SK-N-SH treated with all-trans-retinoic acid at 6 μM for 48 hours (cell line): ENCODE results near the gene TFPI2.

Source experiments
- ATAC-seq: fragments of 200-7000 bp; cut with Tn5 transposase; 3 replicates; pipeline ENCODE4 v1.9.1; 2020; ENCODE audit warnings: mild to moderate bottlenecking, moderate library complexity
- ARNTL ChIP-seq: fragments of 450-650 bp; formaldehyde crosslinking; IDR thresholded peaks from 2 replicates; pipeline ENCODE4 v1.5.0; 2020; ENCODE audit warnings: low read depth, mild to moderate bottlenecking, moderate library complexity, borderline replicate concordance
- BACH2 ChIP-seq: fragments of 250-450 bp; sonication (Bioruptor Pico); IDR thresholded peaks from 2 replicates; pipeline ENCODE4 v1.9.0; 2021; ENCODE audit warnings: mild to moderate bottlenecking, borderline replicate concordance
- CREB5 ChIP-seq: fragments of 250-450 bp; sonication (Bioruptor Pico); IDR thresholded peaks from 2 replicates; pipeline ENCODE4 v1.5.1; 2020; ENCODE audit warnings: low read depth, mild to moderate bottlenecking, moderate library complexity
- CSRNP3 ChIP-seq: fragments of 250-450 bp; sonication (Bioruptor Pico); IDR thresholded peaks from 2 replicates; pipeline ENCODE4 v1.5.1; 2021; ENCODE audit warnings: mild to moderate bottlenecking, moderate library complexity
- GLIS3 ChIP-seq: fragments of 250-450 bp; sonication (Bioruptor Pico); IDR thresholded peaks from 2 replicates; pipeline ENCODE4 v1.5.0; 2020; ENCODE audit warnings: mild to moderate bottlenecking, moderate library complexity
- ISL1 ChIP-seq: fragments of 250-450 bp; sonication (Bioruptor Pico); IDR thresholded peaks from 2 replicates; pipeline ENCODE4 v2.1.2; 2022; ENCODE audit warnings: mild to moderate bottlenecking, moderate library complexity
- OSR1 ChIP-seq: fragments of 250-450 bp; sonication (Bioruptor Pico); IDR thresholded peaks from 2 replicates; pipeline ENCODE4 v1.8.0; 2022; ENCODE audit warnings: moderate library complexity, mild to moderate bottlenecking, inconsistent platforms
- PATZ1 ChIP-seq: fragments of 250-450 bp; sonication (Bioruptor Pico); IDR thresholded peaks from 2 replicates; pipeline ENCODE4 v1.8.0; 2020; ENCODE audit warnings: mild to moderate bottlenecking, moderate library complexity, borderline replicate concordance
- POU6F1 ChIP-seq: fragments of 250-450 bp; sonication (Bioruptor Pico); IDR thresholded peaks from 2 replicates; pipeline ENCODE4 v1.8.0; 2021; ENCODE audit warnings: low read depth, mild to moderate bottlenecking, moderate library complexity, borderline replicate concordance
- RARB ChIP-seq: fragments of 250-450 bp; sonication (Bioruptor Pico); IDR thresholded peaks from 2 replicates; pipeline ENCODE4 v1.8.0; 2021; ENCODE audit warnings: mild to moderate bottlenecking, moderate library complexity
- TCF4 ChIP-seq: fragments of 250-450 bp; sonication (Bioruptor Pico); IDR thresholded peaks from 2 replicates; pipeline ENCODE4 v1.8.0; 2021; ENCODE audit warnings: mild to moderate bottlenecking, moderate library complexity, borderline replicate concordance
- TOX ChIP-seq: fragments of 250-450 bp; sonication (Bioruptor Pico); IDR thresholded peaks from 2 replicates; pipeline ENCODE4 v1.8.0; 2021; ENCODE audit warnings: mild to moderate bottlenecking, moderate library complexity, borderline replicate concordance
- TSHZ2 ChIP-seq: fragments of 250-450 bp; sonication (Bioruptor Pico); IDR thresholded peaks from 2 replicates; pipeline ENCODE4 v1.5.0; 2020; ENCODE audit warnings: mild to moderate bottlenecking, moderate library complexity
- ZC3H10 ChIP-seq: fragments of 250-450 bp; sonication (Bioruptor Pico); IDR thresholded peaks from 2 replicates; pipeline ENCODE4 v1.5.1; 2021; ENCODE audit warnings: mild to moderate bottlenecking, moderate library complexity
- ZFP3 ChIP-seq: fragments of 250-450 bp; sonication (Bioruptor Pico); IDR thresholded peaks from 2 replicates; pipeline ENCODE4 v1.5.0; 2020; ENCODE audit warnings: mild to moderate bottlenecking, moderate library complexity
- ZFP30 ChIP-seq: fragments of 450-650 bp; formaldehyde crosslinking; IDR thresholded peaks from 2 replicates; pipeline ENCODE4 v1.5.0; 2022; ENCODE audit warnings: mild to moderate bottlenecking, moderate library complexity
- ZNF565 ChIP-seq: fragments of 450-650 bp; formaldehyde crosslinking; conservative IDR thresholded peaks from 2 replicates; pipeline ENCODE4 v1.5.0; 2020; ENCODE audit warnings: low read depth, mild to moderate bottlenecking, moderate library complexity
- ZNF70 ChIP-seq: fragments of 450-650 bp; formaldehyde crosslinking; IDR thresholded peaks from 2 replicates; pipeline ENCODE4 v1.5.0; 2020; ENCODE audit warnings: mild to moderate bottlenecking, moderate library complexity
- ZNF8 ChIP-seq: fragments of 450-650 bp; formaldehyde crosslinking; IDR thresholded peaks from 2 replicates; pipeline ENCODE4 v1.5.0; 2020; ENCODE audit warnings: mild to moderate bottlenecking, moderate library complexity

The TFPI2 gene

GRCh38 chr7:93866886-93867285 lies 23.7 kb downstream of the TFPI2 start (continued):
- no peak for TF ChIP-seq TSHZ2 (CRISPR knock-in tag)
- TF ChIP-seq, all 23 proteins: peak for 0

GRCh38 chr7:93862651-93863050 lies 27.9 kb downstream of the TFPI2 start:
- ATAC-seq, result no peak
- TF ChIP-seq ISL1, result no peak
- no peak for TF ChIP-seq PATZ1
- TF ChIP-seq GLIS3 (CRISPR knock-in tag), result no peak
- no peak for TF ChIP-seq CSRNP3
- TF ChIP-seq ZNF70 (CRISPR knock-in tag), result no peak
- no peak for TF ChIP-seq ZFP30
- TF ChIP-seq ZFP3, result no peak
- no peak for TF ChIP-seq ZC3H10 (CRISPR knock-in tag)
- TF ChIP-seq TOX, result no peak
- TF ChIP-seq OSR1, result no peak
- no peak for TF ChIP-seq ZNF8 (CRISPR knock-in tag)
- TF ChIP-seq BACH2 (CRISPR knock-in tag), result no peak

GRCh38 chr7:93861325-93861949 lies 29.1 kb downstream of the TFPI2 start:
- no peak for ATAC-seq
- no peak for TF ChIP-seq ISL1
- TF ChIP-seq OSR1, result no peak
- no peak for TF ChIP-seq RARB
- no peak for TF ChIP-seq TCF4 (CRISPR knock-in tag)
- no peak for TF ChIP-seq ZC3H10 (CRISPR knock-in tag)
- no peak for TF ChIP-seq TSHZ2 (CRISPR knock-in tag)
- no peak for TF ChIP-seq TOX
- no peak for TF ChIP-seq ARNTL (CRISPR knock-in tag)
- TF ChIP-seq POU6F1 (CRISPR knock-in tag), result no peak
- TF ChIP-seq BACH2 (CRISPR knock-in tag), result no peak
- TF ChIP-seq ZNF8 (CRISPR knock-in tag), result no peak
- TF ChIP-seq CREB5, result no peak
- no peak for TF ChIP-seq ZNF565
- TF ChIP-seq, all 23 proteins: peak for 0
